GM23338 (cell line): ENCODE results near the gene ATG16L2.

ENCODE experiments used
- CREB1 ChIP-seq: fragments of 250-450 bp; sonication (Bioruptor Pico); IDR thresholded peaks from 2 replicates; pipeline ENCODE4 v1.5.0; 2020; ENCODE audit warnings: low read depth, mild to moderate bottlenecking, moderate library complexity
- EZH2 ChIP-seq: fragments of 200-600 bp; sonication (generic); IDR thresholded peaks from one replicate; pipeline ENCODE4 v1.8.0; 2017; ENCODE audit warnings: antibody characterized with exemption, mild to moderate bottlenecking, low read depth; ENCODE audit not compliant: unreplicated experiment
- EZH2phosphoT487 ChIP-seq: fragments of 200-600 bp; sonication (generic); IDR thresholded peaks from one replicate; pipeline ENCODE4 v1.8.1; 2018; ENCODE audit warnings: antibody characterized with exemption; ENCODE audit not compliant: unreplicated experiment
- JUNB ChIP-seq: IDR thresholded peaks from one replicate; pipeline ENCODE4 v1.6.1; 2016; ENCODE audit warnings: antibody characterized with exemption; ENCODE audit not compliant: unreplicated experiment
- NANOG ChIP-seq: IDR thresholded peaks from 2 replicates; pipeline ENCODE4 v1.6.1; 2016; ENCODE audit warnings: antibody characterized with exemption, borderline replicate concordance
- POLR2AphosphoS5 ChIP-seq: IDR thresholded peaks from 2 replicates; pipeline ENCODE4 v1.6.1; 2016; ENCODE audit warnings: antibody characterized with exemption, low read depth
- ZNF114 ChIP-seq: fragments of 250-450 bp; sonication (Bioruptor Pico); IDR thresholded peaks from 2 replicates; pipeline ENCODE4 v1.5.0; 2020; ENCODE audit warnings: mild to moderate bottlenecking, moderate library complexity
- ZNF331 ChIP-seq: fragments of 250-450 bp; sonication (Bioruptor Pico); IDR thresholded peaks from 2 replicates; pipeline ENCODE4 v1.5.0; 2020; ENCODE audit warnings: low read depth, mild to moderate bottlenecking, moderate library complexity
- TF ChIP-seq, protein P1 (sequence below), 2 experiments: fragments of 200-600 bp in 1 of 2; sonication (generic) in 1 of 2; conservative IDR thresholded peaks; 2 replicates each; pipeline versions ENCODE4 v1.5.1 to v1.6.1; 2016 to 2017; ENCODE audit warnings: antibody characterized with exemption in 2 of 2, low read depth in 2 of 2, mild to moderate bottlenecking in 2 of 2, moderate library complexity in 1 of 2
- TF ChIP-seq, protein P2 (sequence below): IDR thresholded peaks from one replicate; pipeline ENCODE4 v1.6.1; 2018; ENCODE audit warnings: antibody characterized with exemption; ENCODE audit not compliant: unreplicated experiment
- TF ChIP-seq, protein P3 (sequence below): IDR thresholded peaks from 2 replicates; pipeline ENCODE4 v1.6.1; 2016; ENCODE audit warnings: antibody characterized with exemption
- TF ChIP-seq, protein P4 (sequence below): fragments of 250-450 bp; sonication (Bioruptor Pico); IDR thresholded peaks from 2 replicates; pipeline ENCODE4 v1.5.0; 2020; ENCODE audit warnings: mild to moderate bottlenecking, moderate library complexity

DNA sequence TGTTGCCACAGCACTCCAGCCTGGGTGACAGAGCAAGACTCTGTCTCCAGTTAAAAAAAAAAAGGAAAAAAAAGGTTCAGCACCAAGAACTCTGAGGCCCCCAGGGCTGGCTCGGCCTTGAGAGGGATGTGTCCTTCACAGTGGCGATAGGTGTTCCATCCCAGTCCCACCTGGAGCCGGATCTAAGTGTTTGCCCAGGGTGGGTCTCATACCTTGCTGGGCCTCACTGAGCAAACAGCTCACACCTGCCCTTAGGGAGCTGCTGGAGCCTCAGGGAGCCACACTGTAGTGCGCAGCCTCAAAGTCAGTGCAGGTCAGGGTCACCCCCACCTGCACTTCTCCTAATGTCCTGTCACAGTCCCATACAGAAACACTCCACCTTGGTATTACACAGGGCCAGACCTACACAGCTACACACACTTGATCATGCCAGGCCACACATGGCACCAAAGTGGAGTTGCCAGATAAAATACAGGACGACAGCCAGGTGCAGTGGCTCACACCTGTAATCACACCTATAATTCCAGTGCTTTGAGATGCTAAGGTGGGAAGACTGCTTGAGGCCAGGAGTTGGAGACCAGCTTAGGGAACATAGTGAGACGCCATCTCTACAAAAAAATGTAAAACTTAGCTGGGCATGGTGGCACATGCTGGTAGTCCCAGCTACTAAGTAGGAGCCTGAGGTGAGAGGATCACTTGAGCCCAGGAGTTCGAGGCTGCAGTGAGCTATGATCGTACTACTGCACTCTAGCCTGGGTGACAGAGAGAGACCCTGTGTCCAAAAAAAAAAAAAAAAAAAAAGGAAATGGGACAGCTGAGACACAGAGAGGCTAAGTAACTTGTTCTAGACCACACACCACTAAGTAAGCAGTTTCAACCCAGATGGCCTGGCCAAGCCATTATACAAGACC lies 27.7 kb upstream of the ATG16L2 start:
- TF ChIP-seq, protein P1, sequence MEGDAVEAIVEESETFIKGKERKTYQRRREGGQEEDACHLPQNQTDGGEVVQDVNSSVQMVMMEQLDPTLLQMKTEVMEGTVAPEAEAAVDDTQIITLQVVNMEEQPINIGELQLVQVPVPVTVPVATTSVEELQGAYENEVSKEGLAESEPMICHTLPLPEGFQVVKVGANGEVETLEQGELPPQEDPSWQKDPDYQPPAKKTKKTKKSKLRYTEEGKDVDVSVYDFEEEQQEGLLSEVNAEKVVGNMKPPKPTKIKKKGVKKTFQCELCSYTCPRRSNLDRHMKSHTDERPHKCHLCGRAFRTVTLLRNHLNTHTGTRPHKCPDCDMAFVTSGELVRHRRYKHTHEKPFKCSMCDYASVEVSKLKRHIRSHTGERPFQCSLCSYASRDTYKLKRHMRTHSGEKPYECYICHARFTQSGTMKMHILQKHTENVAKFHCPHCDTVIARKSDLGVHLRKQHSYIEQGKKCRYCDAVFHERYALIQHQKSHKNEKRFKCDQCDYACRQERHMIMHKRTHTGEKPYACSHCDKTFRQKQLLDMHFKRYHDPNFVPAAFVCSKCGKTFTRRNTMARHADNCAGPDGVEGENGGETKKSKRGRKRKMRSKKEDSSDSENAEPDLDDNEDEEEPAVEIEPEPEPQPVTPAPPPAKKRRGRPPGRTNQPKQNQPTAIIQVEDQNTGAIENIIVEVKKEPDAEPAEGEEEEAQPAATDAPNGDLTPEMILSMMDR (conservative IDR thresholded peaks at IDR 0.05; ENCODE audit: low read depth in 2 of 2) = no peak
- TF ChIP-seq POLR2AphosphoS5 (no peak), EZH2 (no peak), EZH2phosphoT487 (no peak), NANOG (no peak), JUNB (no peak), ZNF331 (no peak), CREB1 (CRISPR knock-in tag) (no peak), ZNF114 (CRISPR knock-in tag) (no peak)
- TF ChIP-seq, protein P2, sequence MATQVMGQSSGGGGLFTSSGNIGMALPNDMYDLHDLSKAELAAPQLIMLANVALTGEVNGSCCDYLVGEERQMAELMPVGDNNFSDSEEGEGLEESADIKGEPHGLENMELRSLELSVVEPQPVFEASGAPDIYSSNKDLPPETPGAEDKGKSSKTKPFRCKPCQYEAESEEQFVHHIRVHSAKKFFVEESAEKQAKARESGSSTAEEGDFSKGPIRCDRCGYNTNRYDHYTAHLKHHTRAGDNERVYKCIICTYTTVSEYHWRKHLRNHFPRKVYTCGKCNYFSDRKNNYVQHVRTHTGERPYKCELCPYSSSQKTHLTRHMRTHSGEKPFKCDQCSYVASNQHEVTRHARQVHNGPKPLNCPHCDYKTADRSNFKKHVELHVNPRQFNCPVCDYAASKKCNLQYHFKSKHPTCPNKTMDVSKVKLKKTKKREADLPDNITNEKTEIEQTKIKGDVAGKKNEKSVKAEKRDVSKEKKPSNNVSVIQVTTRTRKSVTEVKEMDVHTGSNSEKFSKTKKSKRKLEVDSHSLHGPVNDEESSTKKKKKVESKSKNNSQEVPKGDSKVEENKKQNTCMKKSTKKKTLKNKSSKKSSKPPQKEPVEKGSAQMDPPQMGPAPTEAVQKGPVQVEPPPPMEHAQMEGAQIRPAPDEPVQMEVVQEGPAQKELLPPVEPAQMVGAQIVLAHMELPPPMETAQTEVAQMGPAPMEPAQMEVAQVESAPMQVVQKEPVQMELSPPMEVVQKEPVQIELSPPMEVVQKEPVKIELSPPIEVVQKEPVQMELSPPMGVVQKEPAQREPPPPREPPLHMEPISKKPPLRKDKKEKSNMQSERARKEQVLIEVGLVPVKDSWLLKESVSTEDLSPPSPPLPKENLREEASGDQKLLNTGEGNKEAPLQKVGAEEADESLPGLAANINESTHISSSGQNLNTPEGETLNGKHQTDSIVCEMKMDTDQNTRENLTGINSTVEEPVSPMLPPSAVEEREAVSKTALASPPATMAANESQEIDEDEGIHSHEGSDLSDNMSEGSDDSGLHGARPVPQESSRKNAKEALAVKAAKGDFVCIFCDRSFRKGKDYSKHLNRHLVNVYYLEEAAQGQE = no peak
- TF ChIP-seq, protein P3, sequence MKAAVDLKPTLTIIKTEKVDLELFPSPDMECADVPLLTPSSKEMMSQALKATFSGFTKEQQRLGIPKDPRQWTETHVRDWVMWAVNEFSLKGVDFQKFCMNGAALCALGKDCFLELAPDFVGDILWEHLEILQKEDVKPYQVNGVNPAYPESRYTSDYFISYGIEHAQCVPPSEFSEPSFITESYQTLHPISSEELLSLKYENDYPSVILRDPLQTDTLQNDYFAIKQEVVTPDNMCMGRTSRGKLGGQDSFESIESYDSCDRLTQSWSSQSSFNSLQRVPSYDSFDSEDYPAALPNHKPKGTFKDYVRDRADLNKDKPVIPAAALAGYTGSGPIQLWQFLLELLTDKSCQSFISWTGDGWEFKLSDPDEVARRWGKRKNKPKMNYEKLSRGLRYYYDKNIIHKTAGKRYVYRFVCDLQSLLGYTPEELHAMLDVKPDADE = no peak
- TF ChIP-seq, protein P4, sequence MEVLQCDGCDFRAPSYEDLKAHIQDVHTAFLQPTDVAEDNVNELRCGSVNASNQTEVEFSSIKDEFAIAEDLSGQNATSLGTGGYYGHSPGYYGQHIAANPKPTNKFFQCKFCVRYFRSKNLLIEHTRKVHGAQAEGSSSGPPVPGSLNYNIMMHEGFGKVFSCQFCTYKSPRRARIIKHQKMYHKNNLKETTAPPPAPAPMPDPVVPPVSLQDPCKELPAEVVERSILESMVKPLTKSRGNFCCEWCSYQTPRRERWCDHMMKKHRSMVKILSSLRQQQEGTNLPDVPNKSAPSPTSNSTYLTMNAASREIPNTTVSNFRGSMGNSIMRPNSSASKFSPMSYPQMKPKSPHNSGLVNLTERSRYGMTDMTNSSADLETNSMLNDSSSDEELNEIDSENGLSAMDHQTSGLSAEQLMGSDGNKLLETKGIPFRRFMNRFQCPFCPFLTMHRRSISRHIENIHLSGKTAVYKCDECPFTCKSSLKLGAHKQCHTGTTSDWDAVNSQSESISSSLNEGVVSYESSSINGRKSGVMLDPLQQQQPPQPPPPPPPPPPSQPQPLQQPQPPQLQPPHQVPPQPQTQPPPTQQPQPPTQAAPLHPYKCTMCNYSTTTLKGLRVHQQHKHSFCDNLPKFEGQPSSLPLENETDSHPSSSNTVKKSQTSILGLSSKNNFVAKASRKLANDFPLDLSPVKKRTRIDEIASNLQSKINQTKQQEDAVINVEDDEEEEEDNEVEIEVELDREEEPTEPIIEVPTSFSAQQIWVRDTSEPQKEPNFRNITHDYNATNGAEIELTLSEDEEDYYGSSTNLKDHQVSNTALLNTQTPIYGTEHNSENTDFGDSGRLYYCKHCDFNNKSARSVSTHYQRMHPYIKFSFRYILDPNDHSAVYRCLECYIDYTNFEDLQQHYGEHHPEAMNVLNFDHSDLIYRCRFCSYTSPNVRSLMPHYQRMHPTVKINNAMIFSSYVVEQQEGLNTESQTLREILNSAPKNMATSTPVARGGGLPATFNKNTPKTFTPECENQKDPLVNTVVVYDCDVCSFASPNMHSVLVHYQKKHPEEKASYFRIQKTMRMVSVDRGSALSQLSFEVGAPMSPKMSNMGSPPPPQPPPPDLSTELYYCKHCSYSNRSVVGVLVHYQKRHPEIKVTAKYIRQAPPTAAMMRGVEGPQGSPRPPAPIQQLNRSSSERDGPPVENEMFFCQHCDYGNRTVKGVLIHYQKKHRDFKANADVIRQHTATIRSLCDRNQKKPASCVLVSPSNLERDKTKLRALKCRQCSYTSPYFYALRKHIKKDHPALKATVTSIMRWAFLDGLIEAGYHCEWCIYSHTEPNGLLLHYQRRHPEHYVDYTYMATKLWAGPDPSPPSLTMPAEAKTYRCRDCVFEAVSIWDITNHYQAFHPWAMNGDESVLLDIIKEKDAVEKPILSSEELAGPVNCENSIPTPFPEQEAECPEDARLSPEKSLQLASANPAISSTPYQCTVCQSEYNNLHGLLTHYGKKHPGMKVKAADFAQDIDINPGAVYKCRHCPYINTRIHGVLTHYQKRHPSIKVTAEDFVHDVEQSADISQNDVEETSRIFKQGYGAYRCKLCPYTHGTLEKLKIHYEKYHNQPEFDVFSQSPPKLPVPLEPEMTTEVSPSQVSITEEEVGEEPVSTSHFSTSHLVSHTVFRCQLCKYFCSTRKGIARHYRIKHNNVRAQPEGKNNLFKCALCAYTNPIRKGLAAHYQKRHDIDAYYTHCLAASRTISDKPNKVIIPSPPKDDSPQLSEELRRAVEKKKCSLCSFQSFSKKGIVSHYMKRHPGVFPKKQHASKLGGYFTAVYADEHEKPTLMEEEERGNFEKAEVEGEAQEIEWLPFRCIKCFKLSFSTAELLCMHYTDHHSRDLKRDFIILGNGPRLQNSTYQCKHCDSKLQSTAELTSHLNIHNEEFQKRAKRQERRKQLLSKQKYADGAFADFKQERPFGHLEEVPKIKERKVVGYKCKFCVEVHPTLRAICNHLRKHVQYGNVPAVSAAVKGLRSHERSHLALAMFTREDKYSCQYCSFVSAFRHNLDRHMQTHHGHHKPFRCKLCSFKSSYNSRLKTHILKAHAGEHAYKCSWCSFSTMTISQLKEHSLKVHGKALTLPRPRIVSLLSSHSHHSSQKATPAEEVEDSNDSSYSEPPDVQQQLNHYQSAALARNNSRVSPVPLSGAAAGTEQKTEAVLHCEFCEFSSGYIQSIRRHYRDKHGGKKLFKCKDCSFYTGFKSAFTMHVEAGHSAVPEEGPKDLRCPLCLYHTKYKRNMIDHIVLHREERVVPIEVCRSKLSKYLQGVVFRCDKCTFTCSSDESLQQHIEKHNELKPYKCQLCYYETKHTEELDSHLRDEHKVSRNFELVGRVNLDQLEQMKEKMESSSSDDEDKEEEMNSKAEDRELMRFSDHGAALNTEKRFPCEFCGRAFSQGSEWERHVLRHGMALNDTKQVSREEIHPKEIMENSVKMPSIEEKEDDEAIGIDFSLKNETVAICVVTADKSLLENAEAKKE (CRISPR knock-in tag) = no peak
